HG03280 (cell line): ENCODE results near the gene CDAN1.

Experiments used
- ATAC-seq: cut with Tn5 transposase; IDR thresholded peaks from one replicate; pipeline ENCODE4 v1.9.1; 2021; ENCODE audit warnings: mild to moderate bottlenecking, moderate library complexity; ENCODE audit not compliant: unreplicated experiment

Gene CDAN1

DNA sequence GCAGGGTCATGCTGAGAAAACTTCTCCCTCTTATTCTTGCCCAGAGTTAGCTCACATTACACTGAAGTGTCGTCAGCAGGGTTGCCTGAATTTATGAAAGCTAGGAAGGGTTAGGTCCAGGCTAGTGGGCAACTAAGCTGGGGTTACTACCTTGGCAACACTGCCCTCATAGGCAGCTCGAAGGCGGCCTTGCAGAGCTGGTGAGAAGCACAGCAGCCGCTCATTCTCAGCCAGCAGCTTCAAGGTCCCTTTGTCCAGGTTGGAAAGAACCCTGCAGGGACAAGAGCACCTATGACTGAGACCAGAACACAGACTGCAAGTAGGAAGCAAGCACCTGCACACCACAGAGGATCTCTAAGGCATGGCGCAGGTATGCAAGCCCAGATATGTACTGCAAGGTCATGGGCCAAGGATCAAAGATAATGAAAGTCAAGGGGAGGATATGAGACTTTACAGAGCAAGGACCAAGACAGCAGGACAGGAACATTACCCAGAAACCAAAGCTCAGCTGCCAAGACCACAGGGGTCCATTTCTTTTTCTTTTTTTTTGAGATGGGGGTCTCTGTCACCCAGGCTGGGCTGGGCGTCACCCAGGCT, 2.8 kb downstream of the CDAN1 start:
- no peak for ATAC-seq

DNA sequence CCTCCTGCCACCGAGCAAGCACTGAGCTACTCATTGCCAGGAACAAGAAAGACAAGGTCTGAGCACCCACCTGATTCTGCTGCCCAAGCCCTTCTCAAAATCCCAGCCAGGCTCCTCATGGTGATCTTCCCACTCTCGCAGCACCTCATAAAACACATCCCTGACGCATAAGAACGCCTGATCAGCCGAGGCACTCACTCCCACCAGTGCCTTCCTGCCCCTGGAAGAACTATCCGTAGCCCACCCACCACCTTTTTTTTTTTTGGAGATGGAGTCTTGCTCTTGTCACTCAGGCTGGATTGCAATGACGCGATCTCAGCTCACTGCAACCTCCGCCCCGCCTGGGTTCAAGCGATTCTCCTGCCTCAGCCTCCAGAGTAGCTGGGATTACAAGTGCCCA, 3.9 kb downstream of the CDAN1 start:
- ATAC-seq, result no peak

DNA sequence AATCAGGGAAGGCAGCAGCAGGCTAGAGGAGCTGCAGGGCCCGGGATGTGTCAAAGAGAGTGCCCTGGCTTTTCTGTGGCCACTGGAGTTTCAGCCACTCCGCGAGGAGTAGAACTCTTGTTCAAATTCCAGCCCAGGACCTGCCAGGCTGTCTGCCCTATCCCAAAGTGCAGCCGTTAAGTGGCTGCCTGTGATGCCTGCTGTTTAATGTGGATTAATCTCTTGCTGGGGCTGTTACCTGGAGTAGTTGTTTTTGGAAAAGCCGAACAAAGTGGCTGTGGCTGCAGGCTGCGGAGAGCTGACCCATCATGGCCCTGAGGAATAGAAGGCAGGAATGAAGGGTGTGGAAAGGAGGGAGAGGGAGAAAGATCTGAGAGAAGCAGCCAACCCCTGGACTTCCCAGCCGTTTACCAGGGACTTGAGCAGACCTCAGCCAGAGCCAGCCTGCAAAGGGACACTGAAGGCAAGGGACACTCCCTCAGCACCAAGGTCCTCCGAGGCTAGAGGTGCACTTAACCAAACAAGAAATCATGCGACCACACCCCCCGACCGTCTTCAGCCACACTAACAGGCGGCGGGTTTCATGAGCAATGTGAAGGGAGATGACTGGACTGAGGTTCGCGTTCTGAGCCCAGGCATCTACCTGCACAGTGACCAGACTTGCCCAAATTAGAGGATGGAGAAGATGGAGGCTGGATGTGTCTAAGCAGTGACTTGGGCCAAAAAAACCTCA, 4.7 kb downstream of the CDAN1 start:
- ATAC-seq, result no peak

DNA sequence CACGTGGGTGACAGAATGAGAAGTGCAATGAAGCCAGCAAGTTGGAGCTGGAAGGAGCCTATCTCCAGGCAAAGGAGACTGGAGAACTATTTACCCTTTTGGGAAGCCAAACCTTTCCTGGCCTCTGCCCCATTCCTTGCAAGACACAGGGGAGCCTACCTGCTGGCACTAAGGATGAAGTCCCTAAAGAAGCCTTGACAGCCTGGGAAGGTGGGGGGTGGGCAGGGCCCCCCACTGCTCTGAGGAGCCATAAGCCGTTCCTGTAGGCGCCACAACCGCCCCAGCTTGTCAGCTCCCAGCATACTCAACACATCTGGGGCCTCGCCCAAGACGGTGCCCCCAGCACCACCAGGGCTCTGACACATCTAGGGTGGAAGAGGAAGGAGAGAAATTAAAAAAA, 5.5 kb downstream of the CDAN1 start:
- no peak for ATAC-seq

DNA sequence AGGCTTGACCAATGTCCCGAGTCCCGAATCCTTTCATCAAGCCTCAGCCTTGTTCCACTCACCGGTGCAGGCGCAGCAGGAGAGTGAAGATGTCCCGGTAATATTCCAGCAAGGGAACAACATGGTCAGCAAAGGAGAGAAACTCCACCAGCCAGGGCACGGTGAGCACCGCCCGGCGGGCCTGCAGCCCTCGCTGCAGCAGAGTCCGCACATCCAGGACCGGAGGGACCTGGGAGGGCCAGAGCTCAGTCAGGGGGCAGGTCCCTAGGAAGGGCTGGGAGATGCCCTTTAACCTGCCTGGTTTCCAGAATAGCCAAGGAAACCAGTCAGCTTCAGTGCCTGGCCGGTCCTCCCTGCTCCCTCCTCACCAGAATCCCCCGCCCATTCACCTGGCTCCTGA, 6.4 kb downstream of the CDAN1 start:
- ATAC-seq, result no peak

DNA sequence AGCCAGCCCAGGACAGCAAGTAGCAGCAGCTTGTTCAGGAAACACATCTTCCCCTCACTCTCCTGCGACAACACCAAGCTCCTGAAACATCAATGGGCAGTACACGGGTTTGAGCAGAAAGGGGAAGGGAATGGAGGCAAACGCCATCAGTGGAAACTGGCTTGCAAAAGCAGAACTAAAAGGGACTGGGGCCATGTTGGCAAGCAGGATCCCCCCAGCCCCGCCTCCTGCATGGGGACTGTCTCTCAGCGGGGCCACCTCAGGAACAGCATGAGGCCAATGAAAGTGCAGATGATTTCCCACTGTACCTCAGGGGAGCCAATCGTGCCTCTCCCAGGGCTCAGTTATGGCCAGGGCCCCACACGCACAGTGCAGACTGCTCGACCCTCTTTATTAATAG, 6.8 kb downstream of the CDAN1 start:
- no peak for ATAC-seq

DNA sequence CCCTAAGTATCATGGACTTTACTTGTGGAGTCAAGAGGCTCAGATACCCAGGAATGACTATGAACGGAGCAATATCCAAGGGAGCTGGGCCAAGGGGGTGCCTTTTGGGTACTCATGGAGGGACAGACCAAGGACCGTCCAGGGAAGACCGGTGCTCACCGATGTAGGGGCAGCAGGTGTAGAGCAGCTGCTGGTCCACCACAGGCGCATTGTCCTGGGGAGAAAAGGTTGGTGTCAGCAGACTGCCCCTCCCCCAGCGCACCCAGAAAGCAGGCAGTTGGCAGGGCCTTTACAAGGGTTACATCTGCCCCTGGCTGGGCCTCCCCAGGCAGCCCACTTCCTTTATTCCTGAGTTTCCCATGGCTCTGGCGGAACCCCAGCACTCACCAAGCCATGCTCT, 7.5 kb downstream of the CDAN1 start:
- no peak for ATAC-seq

DNA sequence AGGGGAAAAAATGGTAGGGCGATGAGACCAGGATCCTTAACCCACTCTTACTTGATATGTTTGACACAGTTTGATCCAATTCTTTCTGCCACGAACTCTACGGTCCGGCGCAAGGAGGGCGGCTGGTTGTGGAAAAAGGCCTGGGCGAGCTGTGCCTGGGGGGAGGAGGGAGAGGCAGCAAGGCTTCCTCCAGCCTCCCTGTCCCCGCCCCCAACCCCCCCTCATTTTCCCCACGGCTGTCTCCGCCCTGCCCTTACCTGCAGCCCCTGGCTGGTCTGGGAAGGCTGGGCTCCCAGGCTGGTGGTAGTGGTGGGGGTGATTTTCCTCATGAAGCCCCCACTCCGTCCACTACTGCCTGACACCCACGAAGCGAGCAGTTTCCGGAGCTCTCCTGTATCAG, 8.0 kb downstream of the CDAN1 start:
- no peak for ATAC-seq

DNA sequence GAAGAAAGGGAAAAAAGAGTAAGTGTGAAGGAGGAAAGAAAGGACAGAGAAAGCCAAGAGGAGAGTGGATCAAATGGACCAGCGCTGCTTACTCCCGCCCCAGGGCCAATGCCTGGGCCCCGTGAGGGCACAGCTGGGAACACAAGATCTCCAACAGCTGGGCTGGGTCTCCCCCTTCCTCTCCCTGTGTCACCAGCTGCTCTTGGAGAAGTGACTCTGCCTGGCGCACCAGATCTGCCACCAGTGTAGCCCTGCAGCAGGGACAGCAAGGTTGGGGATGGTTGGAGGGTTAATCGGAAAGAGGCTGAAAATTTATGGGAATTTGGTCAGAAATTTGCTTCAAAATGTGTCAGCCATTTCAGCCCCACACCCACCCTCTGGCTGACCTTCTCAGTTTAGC, 8.4 kb downstream of the CDAN1 start:
- no peak for ATAC-seq

DNA sequence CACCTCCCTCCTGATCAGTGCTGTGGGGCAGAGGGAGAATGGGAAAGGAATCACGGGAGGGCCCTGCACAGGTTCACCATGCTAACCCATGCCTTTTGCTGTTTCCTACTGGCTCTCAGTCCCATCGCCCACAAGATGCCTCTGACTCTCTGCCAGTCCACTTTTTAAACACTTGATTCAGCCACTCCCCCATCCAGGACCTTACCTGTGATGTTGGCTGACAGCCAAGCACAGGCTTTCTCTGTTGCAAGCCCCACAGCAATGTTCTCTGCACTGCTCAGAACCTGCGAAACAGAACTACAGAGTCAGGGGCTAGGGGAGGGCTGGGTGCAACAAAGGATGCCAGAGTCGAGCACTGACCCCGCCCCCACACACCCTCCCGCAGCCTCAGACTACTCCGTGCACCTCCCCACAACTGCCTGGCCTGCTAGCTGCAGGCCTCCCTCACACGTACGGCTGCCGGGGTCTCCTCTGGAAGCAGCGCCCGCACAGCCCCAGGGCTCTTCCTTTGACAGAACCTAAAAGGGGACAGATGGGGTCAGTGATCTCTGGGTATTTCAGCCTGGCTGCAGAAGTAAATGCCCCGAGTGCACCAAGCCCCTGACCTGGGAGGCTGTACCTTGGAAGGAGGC, 9.1 kb downstream of the CDAN1 start:
- no peak for ATAC-seq

DNA sequence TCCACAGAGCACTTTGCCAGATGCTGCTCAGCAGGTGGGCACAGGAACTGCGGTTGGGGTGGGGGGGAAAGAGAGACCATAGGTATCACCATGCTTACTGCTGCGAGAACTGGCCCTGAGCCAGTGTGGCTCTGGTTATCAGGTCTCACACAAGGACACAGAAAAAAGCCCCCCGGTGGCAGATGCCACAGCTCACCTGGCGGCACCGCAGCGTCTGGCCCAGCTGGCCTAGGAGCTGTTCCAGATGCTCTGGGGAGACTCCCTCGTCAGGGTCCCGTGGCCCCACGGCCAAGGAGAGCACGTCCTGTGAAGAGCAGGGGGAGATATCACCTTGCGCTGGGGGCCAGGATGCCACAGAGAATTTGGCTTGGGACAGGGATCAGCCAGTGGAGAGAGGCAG, 10.8 kb downstream of the CDAN1 start:
- ATAC-seq, result no peak

DNA sequence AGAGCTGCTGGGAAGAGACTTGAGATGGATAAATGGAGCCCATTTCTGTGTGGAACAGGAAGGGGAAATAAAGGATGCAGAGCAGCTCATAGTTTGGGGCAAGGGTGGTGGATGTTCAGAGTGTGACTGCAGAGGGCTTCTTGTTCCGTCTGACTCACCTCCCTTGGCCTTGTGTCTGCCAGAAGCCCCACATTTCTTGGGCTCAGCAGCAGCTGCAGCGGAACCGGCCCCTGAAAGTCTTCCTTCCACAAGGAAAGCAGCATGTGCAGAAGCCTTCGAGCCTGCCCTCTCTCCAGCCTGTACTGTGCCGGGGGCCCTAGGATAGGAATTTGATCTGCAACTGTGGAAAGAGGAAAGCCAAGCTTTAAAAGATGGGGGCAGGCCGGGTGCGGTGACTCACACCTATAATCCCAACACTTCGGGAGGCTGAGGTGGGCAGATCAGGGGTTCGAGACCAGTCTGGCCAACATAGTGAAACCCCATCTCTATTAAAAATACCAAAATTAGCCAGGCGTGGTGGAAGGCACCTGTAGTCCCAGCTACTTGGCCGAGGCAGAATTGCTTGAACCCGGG, 11.5 kb downstream of the CDAN1 start:
- ATAC-seq, result no peak

DNA sequence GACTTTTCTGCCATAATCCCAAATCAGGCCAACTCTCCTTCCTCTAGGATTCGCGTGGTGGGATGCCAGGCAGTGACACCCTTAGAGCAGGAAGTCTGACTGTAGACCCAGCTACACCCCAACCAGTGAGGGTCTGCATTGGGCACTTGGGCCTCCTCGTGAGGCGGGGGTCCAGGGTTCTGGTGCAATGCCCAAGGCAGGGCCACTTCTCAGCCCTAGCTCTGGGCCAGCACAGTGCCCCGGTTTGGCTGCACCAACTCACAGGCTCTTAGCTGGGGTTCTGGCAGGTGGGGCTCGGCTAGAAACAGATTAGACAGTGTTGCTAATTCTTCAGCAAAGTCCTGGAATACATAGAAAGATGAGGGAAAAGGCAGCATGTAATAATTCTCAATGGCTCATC, 12.7 kb downstream of the CDAN1 start:
- no peak for ATAC-seq

DNA sequence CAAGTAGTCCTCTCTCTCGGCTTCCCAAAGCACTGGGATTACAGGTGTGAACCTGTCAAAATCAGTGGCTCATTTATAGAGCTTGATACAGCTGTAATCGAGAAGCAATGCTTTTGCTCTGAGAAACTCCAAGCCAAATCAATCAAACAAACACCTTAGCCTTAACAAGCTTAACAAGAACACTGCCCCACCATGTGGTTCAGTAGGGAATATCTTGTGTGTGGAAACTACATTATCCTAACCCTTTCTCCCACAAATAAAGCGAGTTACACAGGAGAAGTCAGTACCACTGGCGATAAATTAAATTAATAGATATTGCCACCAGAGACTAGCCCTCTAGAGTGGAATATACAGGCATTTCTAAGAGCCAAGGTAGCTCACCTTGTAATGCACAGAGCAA, 13.9 kb downstream of the CDAN1 start:
- no peak for ATAC-seq

DNA sequence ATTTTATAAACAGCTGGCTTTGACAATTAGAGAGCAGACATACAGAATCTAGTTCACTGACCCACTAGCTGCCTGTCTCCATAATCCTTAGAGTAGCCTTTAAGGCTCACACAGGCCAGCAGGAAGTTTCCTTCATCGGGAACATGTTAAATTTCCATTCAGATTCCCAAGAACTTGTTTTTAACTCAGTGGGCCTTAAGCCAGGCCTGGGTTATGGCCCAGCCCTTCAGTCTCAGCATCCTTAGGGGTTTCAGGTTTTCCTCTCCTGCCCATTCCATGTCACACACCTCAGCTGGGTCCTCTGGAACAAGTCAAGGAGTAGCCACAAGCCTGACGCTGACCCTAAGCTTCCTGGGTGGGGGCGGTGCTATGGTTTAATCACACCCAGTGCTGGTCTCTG, 15.0 kb downstream of the CDAN1 start:
- ATAC-seq, result no peak

DNA sequence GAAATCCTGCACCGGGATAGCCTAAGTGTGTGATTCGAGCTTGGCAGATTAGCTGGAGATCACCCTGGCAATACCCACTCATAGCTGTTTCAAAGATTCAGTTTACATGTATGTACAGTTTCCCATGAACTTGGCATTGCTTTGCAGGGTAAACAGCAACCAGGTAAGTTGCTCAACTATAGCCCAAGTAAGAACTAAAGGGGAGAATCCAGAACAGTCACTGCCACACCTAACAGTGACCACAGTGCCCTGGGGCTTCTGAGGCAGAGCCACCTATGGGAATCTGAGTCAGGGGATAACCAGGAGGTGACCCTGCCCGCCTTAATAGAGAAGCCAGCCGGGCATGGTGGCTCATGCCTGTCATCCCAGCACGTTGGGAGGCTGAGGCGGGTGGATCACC, 15.9 kb downstream of the CDAN1 start:
- ATAC-seq, result no peak

DNA sequence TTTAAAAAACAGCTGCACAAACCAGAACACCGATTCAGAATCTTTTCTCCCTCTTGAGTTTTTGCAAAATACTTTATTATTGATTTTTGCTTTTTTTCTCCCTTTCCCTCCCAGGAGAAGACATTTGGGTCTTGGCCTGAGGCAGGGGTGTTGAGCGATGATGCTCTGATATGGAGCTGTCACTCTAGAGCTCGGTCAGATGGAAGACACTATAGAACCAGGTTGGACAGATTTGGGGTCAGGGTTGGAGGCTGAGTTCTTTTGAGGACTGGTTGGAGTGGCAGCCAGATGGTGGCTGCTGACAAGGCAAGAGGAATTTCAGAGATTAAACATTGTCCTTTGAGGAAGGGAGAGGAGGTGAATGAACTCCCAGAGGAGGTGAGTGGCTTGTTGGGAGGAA, 16.9 kb downstream of the CDAN1 start:
- no peak for ATAC-seq

DNA sequence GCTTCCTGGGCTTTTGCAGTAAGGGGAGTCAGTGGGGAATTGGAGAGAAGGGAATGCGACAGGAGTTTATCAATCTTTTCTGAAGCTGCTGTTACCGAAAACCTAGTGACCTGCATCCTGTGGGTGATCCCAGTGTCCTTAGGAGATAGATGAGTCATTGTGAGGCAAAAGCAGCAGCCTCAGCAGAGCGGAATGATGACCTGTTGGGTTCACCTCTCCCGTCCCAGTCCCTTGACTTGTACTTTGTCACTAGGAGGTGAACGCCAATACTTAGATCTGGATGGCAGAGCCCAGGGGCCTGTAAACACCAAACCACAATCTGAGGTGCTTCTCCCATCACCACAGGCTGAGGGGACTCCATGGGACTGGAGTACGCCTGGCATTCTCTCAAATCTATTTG, 17.9 kb downstream of the CDAN1 start:
- no peak for ATAC-seq

DNA sequence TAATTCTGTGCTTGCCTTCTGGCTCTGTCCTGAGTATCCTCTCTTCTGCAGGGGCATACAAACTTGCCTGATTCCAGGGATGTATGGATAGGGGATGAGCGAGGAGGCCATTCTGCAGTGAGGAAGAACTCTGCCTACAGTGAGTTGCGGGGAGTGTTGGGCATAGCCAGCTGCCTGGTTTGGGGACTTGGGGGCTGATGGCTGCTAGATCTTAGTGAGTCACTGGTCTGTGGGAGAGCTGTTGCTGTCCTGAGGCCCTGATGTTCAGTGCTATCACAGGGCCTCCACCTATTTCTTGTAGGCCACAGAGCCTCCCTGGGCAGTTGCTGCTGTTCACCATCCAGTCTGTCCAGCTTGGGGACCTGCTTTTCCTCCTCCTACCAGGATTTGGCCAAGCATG, 20.3 kb downstream of the CDAN1 start:
- ATAC-seq, result no peak

DNA sequence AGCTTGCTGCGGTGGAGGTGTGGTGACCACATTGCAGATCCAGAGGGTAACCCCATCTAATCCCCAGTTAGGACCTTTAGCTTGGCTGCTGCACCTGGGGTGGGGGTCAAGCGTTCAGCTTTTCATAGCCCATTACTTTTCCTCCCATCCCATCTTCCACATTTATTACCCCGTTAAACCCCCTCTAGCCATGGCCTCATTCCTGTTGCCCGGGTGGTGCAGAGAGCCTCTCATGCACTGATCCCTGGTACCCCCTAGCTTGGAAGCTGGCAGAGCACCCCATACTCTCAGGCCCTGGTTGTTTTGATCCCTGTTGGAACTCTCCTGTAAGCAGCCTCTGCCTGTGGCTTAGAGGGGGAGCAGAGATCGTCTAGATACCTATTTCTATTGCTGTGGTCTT, 20.8 kb downstream of the CDAN1 start:
- no peak for ATAC-seq

DNA sequence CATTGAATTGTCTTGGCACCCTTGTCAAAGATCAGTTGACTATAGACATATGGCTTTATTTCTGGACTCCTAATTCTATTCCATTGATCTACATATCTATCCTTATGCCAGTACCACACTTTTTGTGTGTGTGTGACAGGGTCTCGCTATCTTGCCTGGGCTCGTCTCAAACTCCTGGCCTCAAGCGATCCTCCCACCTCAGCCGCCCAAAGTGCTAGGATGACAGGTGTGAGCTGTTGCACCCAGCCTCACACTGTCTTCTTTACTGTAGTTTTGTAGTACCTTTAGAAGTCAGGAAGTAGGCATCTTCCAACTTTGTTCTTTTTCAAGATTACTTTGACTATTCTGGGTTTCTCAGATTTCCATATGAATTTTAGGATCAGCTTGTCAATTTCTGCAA, 24.3 kb downstream of the CDAN1 start:
- no peak for ATAC-seq

DNA sequence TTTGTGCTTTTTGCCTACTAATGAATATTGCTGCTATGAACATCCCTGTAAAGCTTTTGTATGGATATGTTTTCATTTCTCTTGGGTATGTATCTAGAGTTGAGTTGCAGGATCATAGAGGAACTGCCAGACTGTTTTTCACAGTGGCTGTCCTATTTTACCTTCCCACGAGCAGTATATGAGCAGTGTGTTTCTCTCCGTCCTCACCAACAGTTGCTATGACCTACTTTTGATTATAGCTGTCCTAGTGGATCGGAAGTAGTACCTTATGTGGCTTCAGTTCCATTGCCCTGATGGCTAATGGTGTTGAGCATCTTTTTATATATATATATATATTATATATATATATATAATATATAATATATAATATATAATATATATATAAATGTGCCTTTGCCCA, 25.2 kb downstream of the CDAN1 start:
- ATAC-seq, result no peak
